H9 (cell line): ENCODE measurements around the gene ADM. TPM values are rescaled to one million over a fixed set of nuclear protein-coding genes. Genes with fewer than 3 reads are reported as not detected.

Experiments used
- DNase-seq: peaks from one replicate; pipeline ENCODE4 v3.0.0-alpha.2; 2017
- H2AFZ ChIP-seq: one replicate; pipeline ENCODE4 v1.6.1; 2013; ENCODE audit warnings: mild to moderate bottlenecking, low read length, control low read depth, moderate library complexity
- H2AK5ac ChIP-seq: 2 replicates; pipeline ENCODE4 v1.6.1; 2013; ENCODE audit warnings: low read length, control low read depth, mixed read lengths; ENCODE audit not compliant: insufficient read length
- H2BK120ac ChIP-seq: one replicate; pipeline ENCODE4 v1.6.1; 2013; ENCODE audit warnings: low read depth, mild to moderate bottlenecking, low read length, control low read depth, inconsistent platforms; ENCODE audit not compliant: poor library complexity, severe bottlenecking
- H2BK12ac ChIP-seq: 2 replicates; pipeline ENCODE4 v1.6.1; 2013; ENCODE audit warnings: low read length, control low read depth, mixed read lengths, low read depth; ENCODE audit not compliant: insufficient read length
- H2BK15ac ChIP-seq: 2 replicates; pipeline ENCODE4 v1.6.1; 2013; ENCODE audit warnings: low read depth, low read length, control low read depth
- H2BK20ac ChIP-seq: one replicate; pipeline ENCODE4 v1.6.1; 2013; ENCODE audit warnings: low read depth, mild to moderate bottlenecking, low read length, control low read depth, inconsistent platforms; ENCODE audit not compliant: poor library complexity, severe bottlenecking
- H2BK5ac ChIP-seq: 2 replicates; pipeline ENCODE4 v1.6.1; 2013; ENCODE audit warnings: low read length, control low read depth, mixed read lengths; ENCODE audit not compliant: insufficient read length
- H3K14ac ChIP-seq: 2 replicates; pipeline ENCODE4 v1.6.1; 2013; ENCODE audit warnings: low read length, control low read depth; ENCODE audit not compliant: insufficient read depth
- H3K18ac ChIP-seq: 2 replicates; pipeline ENCODE4 v1.6.1; 2013; ENCODE audit warnings: low read depth, mild to moderate bottlenecking, mixed read lengths, low read length, control low read depth; ENCODE audit not compliant: insufficient read length
- H3K23ac ChIP-seq: 2 replicates; pipeline ENCODE4 v1.6.1; 2013; ENCODE audit warnings: low read length, control low read depth, mixed read lengths, low read depth; ENCODE audit not compliant: insufficient read length
- H3K23me2 ChIP-seq: 2 replicates; pipeline ENCODE4 v1.6.1; 2013; ENCODE audit warnings: low read depth, mild to moderate bottlenecking, mixed read lengths, low read length, control low read depth; ENCODE audit not compliant: insufficient read length, poor library complexity, severe bottlenecking
- H3K27ac ChIP-seq: 2 replicates; pipeline ENCODE4 v1.5.1; 2013; ENCODE audit warnings: low read length, control low read depth, mixed read lengths, low read depth; ENCODE audit not compliant: insufficient read length
- H3K27me3 ChIP-seq: 2 replicates; pipeline ENCODE4 v1.6.1; 2013; ENCODE audit warnings: low read length, control low read depth, inconsistent platforms; ENCODE audit not compliant: insufficient read depth
- H3K4ac ChIP-seq: 2 replicates; pipeline ENCODE4 v1.6.1; 2013; ENCODE audit warnings: low read depth, mild to moderate bottlenecking, control low read depth, inconsistent platforms, low read length, moderate library complexity
- H3K4me1 ChIP-seq: 2 replicates; pipeline ENCODE4 v1.6.1; 2013; ENCODE audit warnings: low read length, control low read depth, inconsistent platforms; ENCODE audit not compliant: insufficient read depth
- H3K4me2 ChIP-seq: 2 replicates; pipeline ENCODE4 v1.6.1; 2013; ENCODE audit warnings: low read length, control low read depth, mixed read lengths; ENCODE audit not compliant: insufficient read length, insufficient read depth
- H3K56ac ChIP-seq: 2 replicates; pipeline ENCODE4 v1.6.1; 2013; ENCODE audit warnings: low read depth, mild to moderate bottlenecking, mixed read lengths, low read length, control low read depth; ENCODE audit not compliant: insufficient read length
- H3K79me1 ChIP-seq: 2 replicates; pipeline ENCODE4 v1.6.1; 2013; ENCODE audit warnings: low read depth, mild to moderate bottlenecking, moderate library complexity, low read length, control low read depth, inconsistent platforms; ENCODE audit not compliant: insufficient read depth, poor library complexity, severe bottlenecking
- H3K79me2 ChIP-seq: 2 replicates; pipeline ENCODE4 v1.6.1; 2013; ENCODE audit warnings: low read length, control low read depth, inconsistent platforms; ENCODE audit not compliant: insufficient read depth
- H3K9ac ChIP-seq: 2 replicates; pipeline ENCODE4 v1.6.1; 2013; ENCODE audit warnings: low read length, control low read depth, mixed read lengths; ENCODE audit not compliant: insufficient read length; ENCODE audit errors: extremely low read depth
- H3K9me3 ChIP-seq: one replicate; pipeline ENCODE4 v1.6.1; 2013; ENCODE audit warnings: low read depth, low read length, inconsistent platforms; ENCODE audit not compliant: control insufficient read depth
- H3T11ph ChIP-seq: one replicate; pipeline ENCODE4 v1.6.1; 2013; ENCODE audit warnings: mild to moderate bottlenecking, low read length, control low read depth, inconsistent platforms
- H4K20me1 ChIP-seq: one replicate; pipeline ENCODE4 v1.6.1; 2013; ENCODE audit not compliant: control insufficient read depth, insufficient read length, insufficient read depth
- H4K5ac ChIP-seq: 2 replicates; pipeline ENCODE4 v1.6.1; 2013; ENCODE audit warnings: low read depth, mild to moderate bottlenecking, mixed read lengths, low read length, control low read depth; ENCODE audit not compliant: insufficient read length
- H4K8ac ChIP-seq: replicated peaks from 2 replicates; pipeline ENCODE4 v1.6.1; 2013; ENCODE audit warnings: low read length, control low read depth, mixed read lengths, low read depth; ENCODE audit not compliant: insufficient read length
- H4K91ac ChIP-seq: 2 replicates; pipeline ENCODE4 v1.6.1; 2013; ENCODE audit warnings: low read depth, mild to moderate bottlenecking, moderate library complexity, mixed read lengths, low read length, control low read depth; ENCODE audit not compliant: insufficient read length
- H3K27ac Mint-ChIP-seq, 3 experiments: 2 replicates in 2 of 3; 3 replicates in 1 of 3; pipeline ENCODE4 v1.8.0; 2020 to 2021; ENCODE audit warnings: mixed read lengths in 3 of 3, mild to moderate bottlenecking in 1 of 3, moderate library complexity in 1 of 3
- H3K27me3 Mint-ChIP-seq: 2 replicates; pipeline ENCODE4 v1.8.0; 2021; ENCODE audit warnings: low read depth, mild to moderate bottlenecking, moderate library complexity, mixed read lengths
- H3K36me3 Mint-ChIP-seq, 3 experiments: 2 replicates in 2 of 3; 3 replicates in 1 of 3; pipeline ENCODE4 v1.8.0; 2020 to 2021; ENCODE audit warnings: low read depth in 3 of 3, mixed read lengths in 3 of 3; ENCODE audit not compliant: insufficient read depth in 1 of 3
- H3K4me1 Mint-ChIP-seq, 2 experiments: 2 replicates each; pipeline ENCODE4 v1.8.0; 2020; ENCODE audit warnings: mixed read lengths in 2 of 2
- H3K4me3 Mint-ChIP-seq, 2 experiments: 2 replicates in 1 of 2; 3 replicates in 1 of 2; pipeline ENCODE4 v1.8.0; 2020 to 2021; ENCODE audit warnings: mild to moderate bottlenecking in 2 of 2, mixed read lengths in 2 of 2, moderate library complexity in 1 of 2
- H3K9me3 Mint-ChIP-seq, 2 experiments: 2 replicates in 1 of 2; 3 replicates in 1 of 2; pipeline ENCODE4 v1.8.0; 2020; ENCODE audit warnings: mild to moderate bottlenecking in 2 of 2, mixed read lengths in 2 of 2, moderate library complexity in 1 of 2
- CTCF ChIP-seq: fragments of 200-600 bp; sonication (generic); conservative IDR thresholded peaks from 3 replicates; pipeline ENCODE4 v1.8.0; 2021; ENCODE audit warnings: antibody characterized with exemption, mild to moderate bottlenecking
- WGBS: extraction: QIAGEN DNeasy Blood & Tissue Kit; methylation state at CpG from one replicate; pipeline ENCODE4 v1.1.7; 2013; ENCODE audit warnings: missing lambda C conversion rate, low lambda C conversion rate, mixed read lengths; ENCODE audit not compliant: insufficient read length; ENCODE audit errors: extremely low coverage; 5-methylcytosine and 5-hydroxymethylcytosine counted together
- total RNA-seq: library from RNA; stranded (reverse); gene quantifications from 2 replicates; pipeline ENCODE4 v1.2.1, GENCODE V29; 2021

The ADM gene
- total RNA-seq, 1 experiment from 2014 or later: 99.1 TPM

GRCh38 chr11:10268746-10269488 is 36.0 kb upstream of the ADM start:
- Histone ChIP-seq H3K27me3 (no peaks in the 10 kb centered on the region), H3K27ac (no peak overlapping the region), H2BK5ac (no peak overlapping the region), H3K23ac (no peak overlapping the region), H2AK5ac (no peak overlapping the region), H3K14ac (no peak overlapping the region), H3K23me2 (no peaks in the 10 kb centered on the region), H2BK120ac (no peak overlapping the region), H2BK20ac (no peak overlapping the region), H3K56ac (no peak overlapping the region), H3K4me1 (no peaks in the 10 kb centered on the region), H2AFZ (no peak overlapping the region), H2BK12ac (no peak overlapping the region), H3K9me3 (no peaks in the 10 kb centered on the region), H3K9ac (no peak overlapping the region), H3K18ac (no peak overlapping the region), H2BK15ac (no peak overlapping the region), H4K91ac (no peak overlapping the region), H4K20me1 (no peaks in the 10 kb centered on the region), H3K4me2 (no peak overlapping the region), H3T11ph (no peak overlapping the region), H3K79me2 (0 out of 2 replicates have a peak, but pooled peaks cover 3% of the 10 kb centered on the region), H4K5ac (no peak overlapping the region), H3K79me1 (no peaks in the 10 kb centered on the region), H4K8ac (no peak overlapping the region), H3K4ac (no peak overlapping the region)
- Mint-ChIP-seq H3K27ac (no peak overlapping the region), H3K9me3 (no peaks in the 10 kb centered on the region), H3K36me3 (peaks cover 0 to 5% (median 0%) of the 10 kb centered on the region in 3 experiments; a peak in 1 of 7 replicates), H3K4me3 (no peak overlapping the region), H3K27me3 (no peaks in the 10 kb centered on the region; the same call in 1 of the 2 replicates), H3K4me1 (peaks cover 0 to 6% of the 10 kb centered on the region in 2 experiments; a peak in 2 of 4 replicates)
- no peak for TF ChIP-seq CTCF
- no peak for DNase-seq
- WGBS: no CpG with 5 or more reads among the region's 5 CpGs
